HG02623 (cell line): Measurements from ENCODE around the gene GRID2.
A peak's percentile ranks its signal among the peaks of the same experiment; 100 is the strongest.

ENCODE experiments used
- ATAC-seq: cut with Tn5 transposase; IDR thresholded peaks from one replicate; pipeline ENCODE4 v1.9.1; 2021; ENCODE audit warnings: moderate library complexity; ENCODE audit not compliant: unreplicated experiment

The GRID2 gene

DNA sequence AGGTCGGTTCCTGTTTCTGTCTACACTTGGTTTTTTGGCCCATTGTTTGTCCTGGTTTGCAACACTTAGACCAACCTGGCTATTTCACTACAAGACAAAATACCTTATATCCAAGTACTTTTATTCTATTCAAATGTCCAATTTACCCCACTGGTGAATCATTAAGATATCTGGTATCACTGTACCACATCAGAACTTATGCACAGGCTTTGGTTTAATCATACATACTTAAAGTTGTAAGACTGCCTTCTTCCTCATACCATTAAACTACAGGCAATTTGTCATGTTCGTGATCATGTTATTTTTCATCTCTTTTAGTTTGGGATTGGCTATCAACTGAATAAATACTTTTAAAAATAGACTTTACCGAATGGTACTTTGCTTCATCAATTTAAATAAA is 1471.8 kb downstream of the GRID2 start:
- ATAC-seq: no peak

DNA sequence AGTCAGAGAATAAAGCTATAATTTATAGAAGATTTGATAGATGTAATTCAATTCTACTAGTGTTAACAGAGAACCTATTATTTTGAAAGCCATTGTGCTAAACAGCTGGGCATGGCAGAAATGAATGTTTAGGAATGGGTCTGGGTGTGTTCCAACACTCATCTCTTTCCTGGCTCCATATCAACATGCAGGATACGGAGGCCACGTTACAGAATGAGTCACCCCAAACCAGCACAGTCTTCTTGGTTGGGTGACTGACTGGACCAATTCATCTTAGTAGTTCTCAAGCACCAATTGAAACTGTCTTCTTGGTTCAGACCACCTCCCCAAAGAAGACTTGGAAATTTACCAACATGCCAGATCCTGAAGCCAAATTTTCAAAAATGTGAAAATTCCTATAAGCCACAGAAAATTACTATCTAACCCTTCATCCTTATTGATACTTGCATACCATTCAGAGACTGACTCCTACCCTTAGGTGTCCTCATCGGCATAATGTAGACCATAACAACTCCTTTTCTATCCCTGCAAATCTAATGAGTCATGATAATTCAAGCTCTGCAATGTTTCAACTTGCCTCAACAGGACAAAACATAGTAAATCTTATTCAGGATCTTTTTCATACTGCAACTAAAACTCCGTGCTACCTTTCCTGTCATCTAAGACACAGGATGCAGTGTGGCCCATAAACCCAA is 1472.8 kb downstream of the GRID2 start:
- no peak for ATAC-seq

DNA sequence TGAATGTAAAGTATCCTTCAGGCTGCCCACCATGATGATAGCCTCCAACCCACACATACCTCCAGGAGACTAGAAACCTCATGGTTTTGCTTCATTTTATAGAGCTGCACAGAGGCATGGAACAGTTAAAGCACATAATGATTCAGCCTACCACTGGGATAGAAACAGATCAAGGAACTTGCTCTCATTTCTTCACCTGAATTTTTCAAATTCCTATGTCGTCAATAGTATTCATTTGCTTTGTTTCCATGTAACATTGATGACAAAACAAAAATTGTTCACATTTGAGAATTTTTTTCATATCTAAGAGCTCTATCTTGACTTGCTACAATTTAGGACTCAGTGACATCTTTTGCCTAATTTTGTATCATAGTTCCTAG is 1473.3 kb downstream of the GRID2 start:
- ATAC-seq: no peak

DNA sequence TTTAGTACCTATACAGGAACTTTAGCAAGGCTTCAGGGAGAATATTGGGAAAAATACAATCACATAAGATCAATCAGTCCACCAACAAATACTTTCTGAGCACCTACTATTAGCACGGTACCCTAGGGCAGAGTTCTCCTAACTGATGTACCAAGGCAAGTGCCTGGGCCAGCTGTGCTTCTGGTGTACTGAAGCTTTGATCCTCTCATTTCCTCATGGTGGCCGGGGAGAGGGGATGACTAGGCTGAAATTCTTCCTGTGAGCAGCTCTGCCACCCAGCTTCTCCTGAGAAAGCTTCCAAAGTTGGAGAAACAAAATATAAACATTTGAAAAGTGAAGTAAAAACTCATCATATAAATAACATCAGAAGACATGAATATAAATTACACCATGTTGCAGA is 1475.5 kb downstream of the GRID2 start:
- ATAC-seq: no peak

DNA sequence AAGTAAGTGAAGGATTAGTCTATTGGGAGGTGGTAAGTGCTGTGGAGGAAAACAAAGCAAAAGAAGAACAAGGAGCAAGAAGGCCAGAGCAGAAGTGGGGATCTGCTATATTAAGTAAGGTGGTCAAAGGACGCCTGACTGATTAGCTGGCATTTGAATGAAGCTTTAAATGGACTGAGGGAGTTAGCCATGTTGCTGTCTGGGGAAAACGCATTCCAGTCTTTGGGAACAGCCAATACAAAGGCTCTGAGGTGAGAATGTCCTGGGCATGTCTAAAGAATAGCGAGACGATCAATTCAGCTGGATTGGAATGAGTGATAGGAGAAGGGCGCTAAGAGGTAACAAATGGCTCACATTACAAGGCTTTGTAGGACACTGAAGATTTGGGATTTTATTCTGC is 1476.3 kb downstream of the GRID2 start:
- no peak for ATAC-seq

DNA sequence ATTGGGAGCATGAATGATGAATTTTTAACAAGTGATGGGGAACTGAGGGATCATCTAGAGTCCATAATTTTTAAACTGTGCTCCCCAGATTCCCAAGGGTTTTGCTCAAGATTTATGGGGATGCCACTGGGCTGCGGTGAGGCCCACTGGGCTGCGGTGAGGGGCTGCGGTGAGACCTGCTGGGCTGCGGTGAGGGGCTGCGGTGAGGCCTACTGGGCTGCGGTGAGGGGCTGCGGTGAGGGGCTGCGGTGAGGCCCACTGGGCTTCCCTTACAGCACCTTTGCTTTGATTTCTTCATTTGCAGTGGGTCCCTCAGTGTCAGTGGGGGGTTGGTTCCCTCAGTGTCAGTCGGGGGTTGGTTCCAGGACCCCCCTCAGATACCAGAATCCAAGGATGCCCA is 1477.4 kb downstream of the GRID2 start:
- ATAC-seq: no peak

DNA sequence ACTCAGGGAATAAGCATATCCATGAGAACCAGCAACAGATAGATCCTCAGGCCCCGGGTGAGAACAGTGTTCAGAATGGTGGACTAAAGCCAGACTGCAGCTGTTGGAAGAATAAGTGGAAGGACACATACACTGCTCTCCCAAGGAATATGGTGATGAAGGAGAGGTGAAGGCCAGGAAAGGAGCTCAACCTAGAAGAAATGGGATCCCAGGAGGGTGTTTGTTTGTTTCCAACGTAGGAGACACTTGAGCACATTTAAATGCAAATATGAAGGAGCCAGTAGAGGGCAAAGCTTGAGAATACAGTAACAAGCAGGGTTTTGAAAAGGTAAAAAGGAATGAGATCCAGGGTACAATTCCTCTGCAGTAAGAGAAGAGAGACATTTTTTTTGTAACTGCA is 1482.4 kb downstream of the GRID2 start:
- ATAC-seq: no peak

DNA sequence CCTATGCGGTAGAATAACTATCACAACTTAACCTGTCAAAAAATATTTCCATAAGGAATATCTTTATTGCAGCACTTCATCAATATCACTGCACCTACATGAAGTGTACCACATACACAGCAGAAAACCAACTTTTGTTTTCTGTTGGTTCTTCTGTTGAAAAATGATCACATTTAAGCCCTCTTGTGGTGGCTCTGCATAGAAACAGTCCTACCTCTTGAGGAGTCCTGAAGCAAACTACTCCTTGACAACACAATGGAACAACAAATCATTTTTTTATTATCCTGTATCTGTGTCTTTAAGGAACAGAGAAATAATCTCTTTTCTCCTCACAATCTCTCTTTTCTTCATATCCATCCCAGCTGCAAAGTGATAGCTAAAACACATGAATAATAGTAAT is 1484.9 kb downstream of the GRID2 start:
- ATAC-seq: no peak

DNA sequence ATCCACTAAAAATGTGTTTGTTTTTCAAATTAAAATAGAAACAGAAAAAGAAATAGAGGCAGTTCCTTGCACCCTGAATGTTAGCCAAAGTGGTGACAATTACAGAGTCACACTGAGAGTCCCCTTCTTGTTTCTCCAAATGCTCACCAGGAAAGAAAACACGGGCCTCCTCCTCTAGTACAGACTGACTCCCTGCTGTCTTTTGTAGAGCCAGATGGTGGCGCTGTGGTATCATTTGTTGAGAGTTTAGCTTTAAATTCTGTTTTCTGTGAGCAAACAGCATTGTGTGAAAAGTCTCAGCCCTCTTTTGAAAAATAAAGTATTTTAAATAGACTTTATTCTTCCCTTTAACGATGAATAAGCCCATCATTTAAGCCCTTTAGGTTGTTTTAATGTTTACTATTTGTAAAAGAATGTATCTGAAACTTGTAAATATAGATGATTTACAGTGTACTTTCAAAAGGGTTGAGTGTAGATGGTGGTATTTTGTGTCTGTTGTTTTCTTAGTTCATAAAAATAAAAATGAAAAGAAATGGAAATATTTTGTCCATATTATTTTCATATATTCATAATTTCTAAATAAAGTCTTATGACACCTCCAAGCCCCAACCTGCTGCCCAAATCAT is 1487.9 kb downstream of the GRID2 start:
- peak; percentile 86 for ATAC-seq

DNA sequence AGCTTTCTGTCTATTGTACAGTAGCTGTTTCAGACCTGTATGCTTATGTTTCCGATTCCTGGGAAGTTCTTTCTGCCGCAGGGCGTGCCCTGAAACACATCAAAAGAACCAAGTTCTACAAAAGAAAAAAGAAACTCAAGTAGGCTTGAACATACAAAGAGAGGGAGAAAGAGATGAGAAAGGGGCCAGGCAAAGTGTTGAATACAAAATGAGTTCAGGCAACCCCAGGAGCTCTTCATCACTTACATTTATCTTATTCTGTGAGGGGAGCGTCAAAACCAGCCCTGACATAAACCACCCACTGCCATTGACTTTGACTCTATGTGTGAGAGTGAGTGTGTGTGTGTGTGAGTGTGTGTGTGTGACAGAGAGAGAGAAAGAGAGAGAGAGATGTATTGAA is 1498.3 kb downstream of the GRID2 start:
- ATAC-seq: no peak

DNA sequence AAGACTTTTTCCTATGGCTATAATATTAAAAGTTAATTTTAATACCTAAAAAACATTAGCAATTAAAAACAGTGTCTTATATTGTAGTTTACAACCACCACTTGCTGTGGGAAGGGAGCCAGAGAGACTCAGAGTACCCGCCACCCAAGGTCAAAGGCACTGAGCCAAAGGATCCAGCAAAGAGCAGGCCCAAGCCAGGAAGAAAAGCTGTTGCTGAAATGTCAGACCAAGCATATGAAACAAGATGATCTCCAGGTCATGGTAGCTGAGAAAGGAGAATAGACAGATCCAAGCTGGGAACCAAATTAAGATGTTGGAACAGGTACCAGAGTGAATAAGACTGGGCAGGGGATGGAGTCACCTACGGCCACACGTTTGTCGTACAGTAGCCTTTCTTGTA is 1506.0 kb downstream of the GRID2 start:
- ATAC-seq: no peak

DNA sequence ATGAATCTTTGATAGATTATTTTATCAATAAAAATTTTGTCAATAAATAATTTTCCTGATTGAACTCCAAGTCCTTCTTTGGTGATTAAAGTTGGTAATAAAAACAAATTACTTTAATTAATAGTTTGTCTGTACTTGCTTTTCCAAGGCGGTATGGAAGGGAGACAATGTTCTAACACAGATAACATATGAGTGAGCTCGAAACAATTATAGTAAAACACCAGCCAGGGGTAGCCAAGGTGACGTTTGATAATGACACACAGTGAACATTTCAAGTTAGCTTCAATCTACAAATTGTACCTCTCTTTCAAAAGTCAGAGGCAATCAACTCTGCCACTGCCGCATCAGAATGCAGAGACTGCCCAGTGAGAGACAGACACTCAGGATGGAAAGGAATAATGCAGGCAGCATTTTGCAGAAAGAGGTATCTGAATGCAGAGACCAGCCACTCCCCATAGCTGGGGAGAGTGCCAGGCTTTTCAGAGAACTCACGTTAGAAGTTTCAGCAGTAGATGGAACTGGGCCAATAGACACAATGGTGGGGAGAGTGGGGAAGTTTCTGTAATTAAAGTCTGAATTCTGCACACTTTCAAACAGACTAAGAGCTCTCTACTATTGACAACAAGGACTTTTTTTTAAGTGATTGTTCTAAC is 1506.7 kb downstream of the GRID2 start:
- ATAC-seq: no peak

DNA sequence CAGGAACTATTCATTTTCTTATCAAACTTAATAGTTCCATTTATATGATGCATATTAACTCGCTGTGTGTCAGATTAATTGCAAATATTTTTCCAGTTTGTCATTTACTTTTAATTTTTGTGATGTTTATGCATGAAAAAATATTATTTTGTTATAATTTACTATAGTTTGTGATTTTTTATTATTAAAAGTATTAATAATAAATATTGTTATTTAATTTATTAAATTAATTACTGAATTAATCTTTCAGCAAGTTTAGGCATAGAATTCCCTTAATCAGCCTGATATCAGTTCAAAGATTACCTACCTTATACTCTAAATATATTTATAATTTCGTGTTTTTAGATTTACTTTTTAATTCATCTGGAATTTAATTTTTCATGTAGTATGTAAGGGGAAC is 1509.3 kb downstream of the GRID2 start:
- ATAC-seq: no peak

DNA sequence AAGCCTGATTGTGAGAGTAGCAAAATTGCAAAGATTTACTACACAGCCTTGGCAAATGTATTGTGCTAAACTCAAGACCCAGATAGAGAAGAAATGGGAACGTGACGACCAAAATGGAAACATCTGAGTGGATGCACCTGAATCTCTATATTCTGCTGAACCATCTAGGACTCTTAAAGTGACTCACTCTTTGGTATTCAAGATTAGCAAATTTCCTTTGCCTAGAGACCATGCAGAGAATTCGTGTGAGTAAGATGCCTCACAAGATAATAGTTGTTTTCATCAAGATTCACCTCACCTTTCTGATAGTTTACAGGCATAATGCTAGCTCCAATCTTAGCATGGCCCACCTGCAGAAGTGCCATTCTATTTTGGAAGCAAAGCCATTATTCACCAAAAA is 1510.4 kb downstream of the GRID2 start:
- no peak for ATAC-seq

DNA sequence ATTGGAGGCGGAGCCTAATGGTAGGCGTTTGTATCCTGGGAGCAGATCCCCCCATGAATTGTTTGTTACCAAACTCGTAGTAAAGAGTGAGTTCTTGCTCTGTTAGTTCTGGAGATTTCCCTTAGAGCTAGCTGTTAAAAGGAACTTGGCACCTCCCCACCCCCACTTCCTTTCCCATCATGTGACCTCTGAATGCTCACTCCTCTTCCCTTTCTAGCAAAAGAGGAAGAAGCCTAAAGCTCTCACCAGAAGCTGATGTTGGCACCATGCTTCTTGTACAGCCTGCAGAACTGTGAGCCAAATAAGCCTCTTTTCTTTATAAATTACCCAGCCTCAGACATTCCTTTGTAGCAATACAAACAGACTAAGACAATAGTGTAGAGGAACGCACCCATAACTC is 1511.0 kb downstream of the GRID2 start:
- no peak for ATAC-seq
